ENCODE measurements around the gene LHX8.
"Not testable (repeated sequence)": the region's sequence is repeated elsewhere in the genome, so short reads cannot be mapped to it uniquely, and the experiment has no call there.

- not testable (repeated sequence) for TF ChIP-seq GLI4 (tag by site-specific recombination; IDR thresholded peaks at IDR 0.05); ZNF146 (tag by site-specific recombination; IDR thresholded peaks at IDR 0.05); ZBTB20 (tag by site-specific recombination; IDR thresholded peaks at IDR 0.05); PRDM10 (tag by site-specific recombination; IDR thresholded peaks at IDR 0.05); CTCF (tag by site-specific recombination; IDR thresholded peaks at IDR 0.05); ZNF335 (tag by site-specific recombination; conservative IDR thresholded peaks at IDR 0.05); ZNF449 (tag by site-specific recombination; IDR thresholded peaks at IDR 0.05); ZNF398 (tag by site-specific recombination; IDR thresholded peaks at IDR 0.05); GLI2 (tag by site-specific recombination; IDR thresholded peaks at IDR 0.05; ENCODE audit: borderline replicate concordance, low read depth); PBX3 (CRISPR knock-in tag; IDR thresholded peaks at IDR 0.05); REST (tag by site-specific recombination; IDR thresholded peaks at IDR 0.05); HOXA7 (CRISPR knock-in tag; IDR thresholded peaks at IDR 0.05; ENCODE audit: borderline replicate concordance); KLF8 (tag by site-specific recombination; IDR thresholded peaks at IDR 0.05)
These were observed 21.7 kb upstream of the LHX8 start for GRCh38 chr1:75112362-75112951.
